Stimulated activated CD8-positive, alpha-beta memory T cell treated with anti-CD3 and anti-CD28 coated beads, Interleukin-4, amount 100 ng/mL, for 24 hours (primary cell): ENCODE measurements around the gene ECEL1.

Experiments
- DNase-seq: peaks from one replicate; pipeline ENCODE4 v3.0.0-alpha.2; 2020; ENCODE audit warnings: low read depth

Gene ECEL1

DNA sequence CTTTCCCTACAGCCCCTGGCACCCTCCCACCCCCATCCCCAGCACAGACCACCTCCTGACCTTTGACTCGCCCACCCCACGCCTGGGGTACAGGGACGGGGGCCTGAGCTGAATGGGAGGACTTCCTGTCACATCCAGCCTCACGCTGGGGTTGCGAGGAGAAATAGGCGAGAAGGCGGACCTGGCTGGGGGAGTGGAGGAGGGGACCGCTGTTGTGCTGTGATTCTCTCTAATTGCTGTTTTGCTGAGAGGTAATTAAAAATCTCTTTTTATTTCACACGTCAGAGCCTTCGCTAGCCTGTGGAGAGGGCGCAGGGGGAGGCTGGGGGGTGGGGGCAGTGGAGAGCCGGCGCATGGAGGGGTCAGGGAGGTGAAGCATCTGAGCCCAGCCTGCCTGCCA lies 9.7 kb upstream of the ECEL1 start:
- DNase-seq, result no peak

- DNase-seq, result no peak
Observed at GRCh38 chr2:232496501-232497270, 9.1 kb upstream of the ECEL1 start.

- no peak for DNase-seq
Observed at GRCh38 chr2:232495292-232495691, 7.7 kb upstream of the ECEL1 start.

DNA sequence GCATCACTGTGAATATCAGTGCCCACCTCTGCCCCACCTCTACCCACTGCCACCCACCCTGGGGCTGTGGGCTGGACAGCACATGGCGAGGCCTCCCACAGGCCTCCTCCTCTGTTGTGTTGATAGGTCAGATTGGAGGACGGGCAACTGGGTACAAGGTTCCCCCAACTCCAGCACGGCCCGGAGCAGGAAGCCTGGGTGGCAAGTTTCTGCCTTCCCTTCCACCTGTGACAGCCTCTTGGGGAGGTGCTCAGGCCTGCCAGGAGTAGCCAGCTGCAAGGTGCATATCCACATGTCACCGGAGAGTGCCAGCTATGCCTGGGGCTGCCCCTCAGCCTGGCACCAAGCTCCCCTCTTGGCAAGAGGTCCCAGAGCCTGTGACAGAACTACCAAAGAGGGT lies 6.9 kb upstream of the ECEL1 start:
- DNase-seq, result no peak

DNA sequence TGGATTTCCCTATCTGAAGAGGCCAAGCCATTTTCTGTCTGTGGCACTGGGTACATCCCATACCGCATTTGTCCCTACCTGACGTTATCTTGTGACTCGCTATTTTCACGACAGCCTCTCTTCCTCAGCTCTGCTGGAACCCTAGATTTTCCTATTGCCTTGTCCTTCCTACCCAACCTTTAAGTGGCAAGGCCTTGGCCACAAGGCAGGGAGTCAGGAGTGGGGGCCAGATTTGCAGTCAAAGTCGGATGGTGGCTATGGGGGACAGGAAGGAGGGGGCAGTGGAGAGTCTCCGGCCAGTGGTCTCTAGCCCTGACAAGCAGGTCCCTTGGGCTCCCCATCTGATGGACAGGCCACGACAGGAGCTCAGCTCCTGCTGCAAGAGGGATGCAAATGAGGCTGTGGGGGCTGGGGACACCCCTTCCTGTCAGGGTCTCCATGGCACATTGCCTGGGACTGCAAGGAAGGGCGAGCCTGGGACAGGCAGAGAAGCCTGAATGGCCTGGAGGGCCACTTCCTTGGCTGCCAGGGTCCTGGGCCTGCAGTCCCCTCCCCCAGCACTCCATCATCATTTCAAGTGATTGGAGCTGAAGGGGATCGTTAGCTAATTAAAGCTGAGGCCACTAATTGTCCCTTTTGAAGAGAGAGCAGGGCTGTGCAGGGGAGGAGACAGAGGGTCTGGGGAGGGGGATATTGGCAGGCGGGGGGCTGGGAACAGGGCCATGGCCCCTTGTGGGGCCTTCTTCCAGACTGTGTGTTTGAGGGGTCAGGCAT lies 6.3 kb upstream of the ECEL1 start:
- DNase-seq, result no peak

- no peak for DNase-seq
Observed at GRCh38 chr2:232492963-232493700, 5.5 kb upstream of the ECEL1 start.

DNA sequence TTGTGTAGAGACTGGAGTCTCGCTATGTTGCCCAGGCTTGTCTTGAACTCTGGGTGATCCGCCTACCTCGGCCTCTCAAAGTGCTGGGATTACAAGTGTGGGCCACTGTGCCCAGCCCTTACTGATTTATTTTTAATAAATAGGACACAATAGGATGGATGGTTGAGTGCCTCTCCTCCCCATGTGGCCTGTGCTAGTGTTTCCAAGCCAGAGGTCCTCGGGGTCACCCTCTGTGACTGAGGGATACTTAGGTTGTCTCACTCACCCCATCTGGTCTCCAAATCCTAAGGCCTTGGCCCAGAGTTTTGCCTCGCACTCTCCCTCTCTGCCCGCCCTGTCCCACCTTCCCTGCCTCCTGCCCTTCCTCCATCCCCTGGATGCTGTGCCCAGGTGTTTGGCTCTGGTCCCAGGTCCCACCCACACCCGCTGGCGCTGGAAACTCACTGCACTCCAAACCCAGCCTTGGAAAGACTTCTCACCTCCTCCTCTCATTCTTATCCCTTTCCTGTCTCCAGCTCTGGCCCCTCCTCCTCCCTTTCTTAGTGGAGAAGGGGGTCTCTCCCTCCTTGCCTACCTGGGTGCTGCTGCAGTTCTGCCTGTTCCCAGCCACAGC lies 4.7 kb upstream of the ECEL1 start:
- DNase-seq, result no peak

GRCh38 chr2:232491139-232491780 lies 3.6 kb upstream of the ECEL1 start:
- no peak for DNase-seq

DNA sequence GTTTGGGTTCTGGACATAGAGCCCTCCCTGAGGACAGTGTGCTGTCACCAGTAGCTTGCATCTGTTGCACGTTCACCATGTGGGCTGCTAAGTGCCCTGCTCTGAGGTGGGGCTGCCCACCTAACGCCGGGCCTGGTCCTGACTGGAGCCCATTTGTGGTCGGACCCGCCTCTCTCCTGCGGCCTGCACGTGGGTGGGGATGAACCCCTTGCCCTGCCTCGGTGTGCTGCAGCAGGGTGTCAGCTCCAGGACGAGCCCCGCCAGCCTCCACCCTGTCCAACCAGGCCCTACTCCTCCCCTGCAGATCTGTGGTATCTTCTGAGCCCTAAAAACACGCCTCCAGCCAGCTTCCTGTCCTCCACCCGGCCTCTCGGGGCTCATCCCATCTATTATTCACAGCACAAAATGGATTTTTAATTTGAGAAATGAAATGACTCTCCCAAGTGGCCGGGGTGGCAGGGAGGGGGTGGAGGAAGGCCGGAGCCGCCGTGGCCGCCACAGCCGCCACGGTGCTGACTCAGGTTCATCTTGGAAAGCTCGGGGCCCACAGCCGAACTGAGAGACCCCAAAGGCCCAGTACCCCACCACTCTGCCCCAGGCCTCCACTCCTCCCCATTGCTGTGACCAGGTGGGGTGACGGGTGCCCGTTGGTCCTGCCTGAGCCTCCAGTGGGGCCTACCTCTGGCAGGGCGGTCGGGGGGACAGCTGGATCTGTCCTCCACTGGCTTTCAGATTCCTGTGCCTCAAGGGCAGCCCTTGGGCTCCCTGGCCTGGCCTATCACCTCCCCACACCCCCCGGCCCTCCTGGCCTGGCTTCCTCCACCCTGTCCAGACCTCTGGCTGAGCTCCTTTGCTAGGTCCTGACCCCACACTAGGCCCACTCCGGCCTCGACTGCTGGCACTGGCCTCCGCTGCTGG lies 2.8 kb upstream of the ECEL1 start:
- DNase-seq, result no peak

DNA sequence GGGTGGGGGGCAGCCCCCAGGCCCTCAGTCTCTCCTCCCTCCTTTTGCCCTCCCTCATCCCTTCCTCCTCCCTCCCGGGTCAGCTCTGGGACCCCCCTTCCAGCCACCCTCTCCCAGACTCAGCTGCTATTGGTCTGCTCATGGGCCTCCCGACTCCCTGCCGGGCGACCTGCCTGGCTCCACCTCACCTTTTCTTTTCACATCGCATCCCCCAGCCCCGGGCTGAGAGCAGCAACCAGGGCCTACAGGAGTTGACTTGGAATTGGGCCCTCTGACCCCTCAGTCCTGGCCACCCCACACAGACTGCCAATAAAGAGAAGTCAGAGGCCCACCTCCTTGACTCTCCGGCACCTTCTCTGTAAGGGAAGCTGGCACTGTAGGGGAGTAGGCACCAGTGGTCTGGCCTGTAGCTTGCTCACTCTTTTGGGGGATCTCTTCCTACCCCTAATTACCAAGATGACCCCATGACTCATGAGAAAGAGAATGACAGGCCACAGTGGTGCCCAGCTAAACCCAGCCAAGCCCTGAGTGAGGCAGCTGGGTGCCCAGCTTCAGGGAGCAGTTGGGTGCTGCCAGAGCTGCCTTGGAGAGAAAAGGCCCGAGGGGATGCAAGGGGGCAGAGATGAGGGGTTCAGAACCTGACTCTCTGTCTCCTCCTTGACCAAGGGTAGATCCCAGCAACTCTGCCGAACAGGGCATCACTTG lies 2.0 kb upstream of the ECEL1 start:
- DNase-seq, result no peak

DNA sequence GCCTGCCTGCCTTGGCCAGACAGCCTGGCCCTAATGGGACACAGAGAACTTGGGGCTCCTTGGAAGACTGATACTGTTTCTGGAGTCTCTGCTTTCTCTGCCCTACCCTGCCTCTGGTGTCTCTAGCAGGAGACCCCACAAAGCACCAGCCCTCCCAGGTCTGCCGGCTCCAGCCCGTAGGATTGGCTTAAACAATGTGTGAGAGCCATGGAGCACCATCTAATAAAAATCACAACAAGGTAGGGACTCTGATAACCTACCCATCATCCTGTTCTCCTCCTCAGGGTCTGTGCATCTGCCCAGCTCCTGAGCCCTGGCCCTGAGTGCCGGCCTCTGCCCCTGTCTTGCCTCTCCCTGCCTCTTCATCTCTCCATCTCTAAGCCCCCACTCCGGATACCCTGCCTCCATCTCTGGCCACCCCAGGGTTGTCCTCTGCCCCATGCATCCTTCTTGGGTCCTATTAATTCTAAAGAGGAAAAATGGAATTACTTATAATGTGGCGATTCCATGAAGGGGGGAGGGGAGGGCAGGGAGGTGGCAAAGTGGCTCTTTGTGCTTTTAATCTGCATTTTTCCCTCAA lies 1.2 kb upstream of the ECEL1 start:
- DNase-seq, result no peak

- no peak for DNase-seq
Observed at GRCh38 chr2:232488097-232488711, 570 bp upstream of the ECEL1 start.

- DNase-seq, result no peak
Observed at GRCh38 chr2:232486558-232487384, 863 bp downstream of the ECEL1 start.

- DNase-seq, result no peak
Observed at GRCh38 chr2:232485757-232486557, 1.7 kb downstream of the ECEL1 start.

GRCh38 chr2:232485348-232485756 lies 2.3 kb downstream of the ECEL1 start:
- no peak for DNase-seq

DNA sequence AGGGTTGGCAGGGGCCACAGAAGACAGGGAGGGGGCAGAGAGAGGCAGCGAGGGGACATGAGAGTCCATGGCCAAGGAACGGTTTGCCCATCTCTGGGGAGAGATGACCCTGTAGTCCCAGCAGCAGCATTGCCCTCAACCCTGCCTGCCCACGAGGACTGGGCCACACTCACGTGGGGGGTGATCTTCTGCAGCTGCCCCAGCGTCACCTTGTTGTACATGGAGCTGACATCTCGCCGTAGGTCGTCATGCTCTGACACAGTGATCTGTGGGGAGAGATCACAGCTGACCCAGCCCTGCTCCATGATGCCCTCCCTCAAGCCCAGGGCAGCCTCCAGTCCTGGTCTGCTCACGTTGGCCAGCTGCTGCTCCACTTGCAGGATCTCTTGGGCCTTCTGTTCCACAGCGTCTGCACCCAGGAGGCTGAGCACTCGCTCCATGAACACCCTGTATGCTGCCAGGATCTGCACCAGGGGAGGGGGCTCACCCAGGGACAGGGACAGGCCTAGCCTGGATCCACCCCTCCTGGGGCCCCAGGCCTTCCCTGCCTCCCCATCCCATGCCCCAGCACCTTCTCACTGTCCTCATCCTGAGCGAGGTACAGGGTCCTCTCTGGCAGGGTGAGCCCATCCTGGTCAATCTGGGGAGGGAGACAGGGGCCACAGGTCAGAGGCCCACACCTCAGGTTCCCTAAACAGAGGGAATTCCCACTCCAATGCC lies 2.8 kb downstream of the ECEL1 start:
- DNase-seq, result no peak
